Fibroblast of peridontal ligament (primary cell): Measurements from ENCODE around the gene DNAJB12.
A peak's percentile ranks its signal among the peaks of the same experiment; 100 is the strongest.
"Not testable (repeated sequence)": the region's sequence is repeated elsewhere in the genome, so short reads cannot be mapped to it uniquely, and the experiment has no call there.

Source experiments
- DNase-seq: peaks from one replicate; pipeline ENCODE4 v3.0.0-alpha.2; 2010; ENCODE audit errors: extremely low read depth

The DNAJB12 gene

GRCh38 chr10:72316748-72317435 lies 37.8 kb downstream of the DNAJB12 start:
- DNase-seq, result no peak

DNA sequence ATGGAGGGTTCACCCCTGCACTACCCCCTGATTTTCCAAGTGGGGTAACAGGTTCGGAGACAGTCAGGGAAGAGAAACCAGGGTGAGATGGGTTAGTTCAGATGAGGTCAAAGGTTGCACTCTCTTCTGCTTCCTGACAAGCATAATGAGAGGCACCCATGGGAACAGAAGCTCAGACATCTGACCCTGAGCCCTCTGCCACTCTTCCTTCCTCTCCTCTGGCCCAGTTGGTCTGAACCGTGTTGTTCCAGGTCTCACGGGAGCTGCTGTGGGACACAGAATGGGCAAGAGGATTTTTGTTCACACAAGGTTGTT lies 38.4 kb downstream of the DNAJB12 start:
- DNase-seq, result no peak

DNA sequence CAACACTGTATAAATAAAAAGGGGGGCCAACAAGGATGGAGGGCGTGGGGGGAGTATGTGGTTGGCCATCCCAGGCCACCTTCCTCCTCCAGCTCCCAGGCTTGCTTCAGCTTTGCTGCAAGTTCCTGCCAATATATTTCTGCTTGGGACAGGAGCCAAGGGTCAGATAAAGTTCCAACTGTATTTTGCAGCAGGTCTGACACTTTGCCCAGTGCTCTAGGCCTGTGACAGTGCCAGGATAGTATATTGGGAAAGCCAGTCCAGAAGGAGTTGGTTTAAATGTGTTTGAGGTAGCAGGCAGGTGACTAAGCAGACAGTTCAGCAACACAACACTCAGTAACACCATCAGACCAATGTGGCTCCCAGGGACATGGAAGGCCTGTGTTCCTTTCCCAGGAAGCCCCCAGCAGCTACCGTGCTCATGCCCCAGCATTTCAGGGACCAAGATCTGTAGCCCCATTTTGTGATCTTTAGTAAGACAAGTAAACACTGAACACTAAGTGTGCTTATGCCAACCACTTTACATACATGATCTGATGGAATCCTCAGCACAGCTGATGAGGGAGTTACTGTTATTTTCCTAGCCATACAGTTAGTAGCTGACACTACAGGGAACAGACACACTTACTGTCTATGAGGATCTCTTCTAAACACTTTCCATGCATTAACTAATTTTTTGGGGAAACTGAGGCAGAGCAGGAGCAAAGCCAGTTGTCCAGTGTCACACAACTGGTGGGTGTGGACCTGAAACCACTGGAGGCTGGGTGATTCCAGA lies 38.9 kb downstream of the DNAJB12 start:
- peak; percentile 95 for DNase-seq

DNA sequence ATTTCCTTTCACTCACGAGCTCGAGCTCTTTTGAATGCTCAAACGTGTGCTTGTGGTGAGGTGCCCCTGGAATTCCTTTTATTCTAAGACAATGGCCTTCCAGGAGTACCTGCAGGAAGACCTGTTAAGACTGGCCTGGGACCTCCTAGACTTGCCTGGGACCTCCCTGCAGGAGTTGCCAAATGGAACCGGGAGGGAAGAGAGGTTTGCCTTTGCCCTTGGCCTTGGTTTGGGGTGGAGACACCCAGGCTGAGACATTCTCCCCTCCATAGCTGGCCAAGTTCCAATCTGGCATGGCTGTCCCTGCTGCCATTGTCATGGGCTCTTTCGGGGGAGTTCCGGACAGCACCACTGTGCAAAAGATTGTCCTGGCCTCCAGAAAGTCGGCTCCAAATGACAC lies 39.7 kb downstream of the DNAJB12 start:
- no peak for DNase-seq

DNA sequence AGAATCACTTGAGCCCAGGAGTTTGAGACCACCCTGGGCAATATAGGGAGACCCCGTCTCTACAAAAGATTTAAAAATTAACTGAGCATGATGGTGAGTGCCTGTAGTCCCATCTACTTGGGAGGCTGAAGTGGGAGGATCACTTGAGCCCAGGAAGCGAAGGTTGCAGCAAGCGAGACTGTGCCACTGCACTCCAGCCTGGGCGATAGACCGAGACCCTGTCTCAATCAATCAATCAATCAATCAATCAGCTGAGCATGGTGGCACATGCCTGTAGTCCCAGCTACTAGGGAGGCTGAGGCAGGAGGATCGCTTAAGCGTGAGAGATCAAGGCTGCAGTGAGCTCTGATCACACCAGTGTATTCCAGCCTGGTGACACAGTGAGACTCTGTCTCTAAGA lies 40.5 kb downstream of the DNAJB12 start:
- no peak for DNase-seq

GRCh38 chr10:72312865-72313391 lies 41.8 kb downstream of the DNAJB12 start:
- DNase-seq, result no peak

DNA sequence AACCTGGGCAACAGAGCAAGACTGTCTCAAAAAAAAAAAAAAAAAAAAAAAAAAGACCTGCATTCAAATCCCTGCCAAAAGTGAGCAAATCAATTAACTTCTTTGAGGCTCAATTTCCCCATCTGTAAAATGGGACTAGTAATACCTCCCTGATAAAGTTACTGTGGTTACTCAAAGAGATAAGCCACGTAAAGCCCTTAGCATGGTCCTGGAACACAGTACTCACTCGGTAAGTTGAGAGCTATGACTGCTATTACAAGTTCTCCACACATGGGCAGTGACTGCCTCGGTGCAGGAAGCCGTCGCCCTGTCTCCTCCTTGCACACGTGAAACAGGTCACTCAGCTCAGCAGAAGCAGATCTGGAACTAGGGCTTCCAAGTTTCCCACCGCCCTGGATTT lies 43.1 kb downstream of the DNAJB12 start:
- DNase-seq, result no peak

DNA sequence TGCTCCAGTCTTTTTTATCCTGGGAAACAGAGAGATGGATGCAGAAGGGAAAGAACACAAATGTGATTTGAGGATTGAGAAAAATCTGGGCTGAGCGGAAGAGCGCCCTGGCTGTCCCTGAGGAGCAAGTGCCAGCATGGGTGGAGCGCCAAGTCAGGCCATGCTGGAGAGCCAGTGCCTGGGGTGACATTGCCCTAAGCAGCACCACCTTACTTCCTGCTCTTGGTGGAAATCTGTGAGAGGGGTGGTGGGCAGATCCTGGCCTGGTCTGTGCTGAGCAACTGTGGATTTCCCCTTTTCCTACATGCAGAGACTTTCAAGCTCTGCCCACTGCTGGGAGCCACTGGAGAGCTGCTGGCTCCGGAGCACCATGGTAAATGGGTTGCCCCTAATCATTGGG lies 44.1 kb downstream of the DNAJB12 start:
- no peak for DNase-seq

DNA sequence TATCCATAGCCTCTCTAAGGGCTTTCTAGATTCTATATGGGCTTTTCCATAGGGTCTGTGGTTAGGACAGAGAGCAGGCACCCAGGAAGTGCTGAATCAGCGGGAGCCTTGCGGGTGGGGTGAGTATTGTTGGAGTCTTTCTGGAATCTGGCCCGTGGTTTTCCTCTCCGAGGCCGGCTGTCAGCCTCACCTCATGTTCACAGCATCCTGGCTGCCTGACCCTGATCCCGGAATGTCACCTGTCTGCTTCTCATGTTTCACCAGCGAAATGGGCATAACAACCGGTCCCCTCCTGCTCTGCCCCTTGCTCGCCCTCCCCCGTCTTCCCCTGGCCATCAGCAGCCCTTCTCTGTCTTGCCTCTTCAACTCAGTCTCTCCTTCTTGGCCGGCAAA lies 44.5 kb downstream of the DNAJB12 start:
- DNase-seq, result no peak

DNA sequence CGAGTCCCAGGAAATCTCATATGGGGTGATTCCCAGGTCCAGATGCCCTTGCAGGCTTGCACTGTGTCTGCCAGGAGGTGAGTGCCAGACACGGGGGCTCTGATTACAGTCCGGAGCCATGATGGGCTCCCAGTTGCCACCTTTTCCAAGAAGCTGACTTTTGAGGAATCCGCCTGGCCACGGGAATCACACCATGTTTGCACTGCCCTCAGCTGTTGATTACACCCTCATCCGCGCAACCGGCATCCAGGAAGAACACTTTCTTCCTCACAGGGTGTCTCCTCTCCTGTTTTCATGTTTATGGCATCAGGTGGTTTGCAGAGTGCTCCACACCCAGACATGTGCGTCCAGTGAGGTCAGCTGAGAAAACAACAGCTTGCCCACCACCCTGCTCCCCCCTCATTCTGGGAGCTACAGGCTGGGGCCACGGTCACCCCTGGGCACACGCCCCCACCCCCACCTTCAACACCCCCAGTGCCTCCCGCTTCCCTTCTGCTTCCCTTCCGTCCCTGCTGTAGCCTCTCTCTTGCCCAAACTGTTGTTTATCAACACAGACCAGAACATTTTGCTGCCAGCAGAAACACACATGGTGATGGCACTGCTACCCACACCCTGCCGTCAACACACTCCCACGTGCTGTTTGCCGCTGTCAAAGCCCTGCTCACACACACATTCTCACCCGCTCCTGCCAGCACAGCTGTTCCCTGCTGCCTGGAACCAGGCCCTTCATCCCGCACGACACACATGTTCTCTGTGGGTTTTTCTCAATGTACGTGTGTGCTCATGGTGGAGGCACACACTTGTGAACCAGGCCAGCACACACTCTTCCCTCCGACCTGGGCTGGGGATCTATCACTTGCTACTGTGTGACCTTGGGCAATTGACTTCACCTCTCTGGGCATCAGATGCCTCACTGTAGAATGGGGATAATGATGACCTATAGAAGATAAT lies 45.2 kb downstream of the DNAJB12 start:
- no peak for DNase-seq

DNA sequence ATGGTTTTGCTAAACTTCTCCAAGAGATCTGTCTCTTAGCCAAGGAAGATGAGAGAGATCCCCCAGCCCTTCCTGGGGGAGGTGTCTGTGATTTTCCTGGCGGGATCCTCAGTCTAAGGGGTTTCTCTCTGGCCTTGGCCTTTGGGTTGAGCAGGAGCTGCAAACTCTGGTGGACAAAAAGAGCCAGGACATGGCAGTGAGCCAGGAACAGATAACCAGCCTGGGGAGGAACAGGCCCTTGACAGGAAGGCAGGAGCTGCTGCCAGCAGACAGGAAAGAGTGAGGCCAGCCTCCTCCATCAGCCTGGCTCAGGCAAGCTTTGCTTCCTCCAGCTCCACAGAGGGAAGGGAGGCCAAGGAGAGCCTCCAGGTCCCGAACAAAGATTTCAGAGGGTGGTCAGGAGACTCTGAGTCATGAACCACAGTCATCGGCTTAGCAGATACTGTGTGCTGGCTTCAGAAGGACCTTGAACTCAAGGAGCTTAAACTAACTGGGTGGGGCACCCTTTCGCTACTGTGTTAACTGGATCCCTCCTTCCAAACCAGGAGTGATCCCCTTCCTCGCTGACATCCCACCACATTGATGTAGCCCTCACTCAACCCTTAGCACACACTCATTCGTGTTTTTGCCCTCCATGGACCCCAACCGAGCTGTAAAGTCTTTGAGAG lies 46.3 kb downstream of the DNAJB12 start:
- peak; percentile 82 for DNase-seq

DNA sequence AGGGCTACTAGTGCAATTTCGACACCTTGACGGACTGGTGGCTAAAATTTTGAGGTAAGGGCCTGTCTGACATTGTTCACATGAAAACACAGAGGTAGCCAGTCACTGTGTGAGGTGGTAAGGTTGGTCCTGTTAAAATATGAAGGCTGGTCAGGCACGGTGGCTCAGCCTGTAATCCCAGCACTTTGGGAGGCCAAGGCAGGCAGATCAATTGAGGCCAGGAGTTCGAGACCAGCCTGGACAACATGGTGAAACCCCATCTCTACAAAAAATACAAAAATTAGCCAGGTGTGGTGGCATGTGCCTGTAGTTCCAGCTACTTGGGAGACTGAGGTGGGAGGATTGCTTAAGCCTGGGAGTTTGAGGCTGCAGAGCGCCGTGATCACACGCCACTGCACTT lies 47.0 kb downstream of the DNAJB12 start:
- not testable (repeated sequence) for DNase-seq

DNA sequence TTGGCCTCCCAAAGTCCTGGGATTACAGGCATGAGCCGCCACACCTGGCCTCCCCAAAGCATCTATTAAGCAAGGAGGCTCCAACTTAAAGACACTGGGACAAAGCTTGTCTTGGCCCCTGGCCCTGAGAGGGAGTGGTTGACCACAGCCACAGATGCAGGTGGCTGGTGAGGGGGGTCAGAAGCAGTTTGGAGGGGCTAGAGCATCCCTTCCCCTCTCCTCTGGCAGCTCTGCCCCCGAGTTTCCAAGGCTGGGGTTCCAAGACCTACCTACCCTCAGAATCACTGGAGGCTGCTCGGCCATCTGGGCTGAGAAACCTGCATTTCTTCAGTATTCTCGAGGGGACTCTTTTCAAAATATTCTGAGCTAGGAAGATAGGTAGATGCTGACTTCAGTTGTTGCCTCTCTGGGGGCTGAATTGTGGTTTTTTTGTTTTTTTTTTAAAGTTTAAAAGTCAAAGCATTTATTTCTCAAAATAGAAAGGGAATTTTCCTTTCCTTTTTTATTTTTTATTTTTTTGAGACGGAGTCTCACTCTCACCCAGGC lies 48.4 kb downstream of the DNAJB12 start:
- DNase-seq, result no peak

DNA sequence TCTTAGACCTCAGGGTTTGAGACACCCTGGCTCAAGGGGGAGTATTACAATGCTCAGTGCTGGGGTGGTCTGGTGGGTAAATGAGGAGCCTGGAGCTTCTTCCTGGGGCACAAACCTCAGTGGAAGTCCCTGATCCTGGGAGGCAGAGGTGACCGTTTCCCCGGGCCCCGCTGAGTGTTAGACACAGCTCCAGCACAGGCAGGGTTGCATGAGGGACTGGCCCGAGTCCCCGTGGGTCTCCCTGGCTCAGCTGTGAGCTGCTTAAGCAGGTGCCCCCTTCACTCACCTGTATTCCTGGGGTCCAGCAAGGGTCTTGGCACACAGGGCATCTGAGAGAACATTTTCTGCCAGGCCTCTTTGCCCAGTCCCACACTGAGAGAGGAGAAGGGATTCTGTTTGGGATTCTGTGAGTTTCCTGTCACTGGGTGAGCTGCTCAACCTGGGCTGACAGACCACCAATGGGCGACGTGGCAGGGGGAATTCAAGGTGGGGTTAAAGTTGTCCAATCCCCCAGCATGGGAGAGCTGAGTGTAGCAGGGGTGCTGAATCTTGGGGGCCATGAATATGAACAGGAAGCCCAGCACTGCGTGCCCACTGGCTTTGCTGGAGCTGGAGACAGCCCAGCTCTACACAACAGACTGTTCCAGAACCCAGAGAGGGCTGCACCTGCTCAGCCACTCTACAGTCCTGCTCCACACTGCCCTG lies 51.1 kb downstream of the DNAJB12 start:
- no peak for DNase-seq

- no peak for DNase-seq
Measured at GRCh38 chr10:72298592-72299519, 55.9 kb downstream of the DNAJB12 start.

GRCh38 chr10:72297805-72298591 lies 56.7 kb downstream of the DNAJB12 start:
- DNase-seq, result peak; percentile 98

- DNase-seq, result peak; percentile 96
Measured at GRCh38 chr10:72297281-72297804, 57.4 kb downstream of the DNAJB12 start.

GRCh38 chr10:72296829-72297280 lies 57.9 kb downstream of the DNAJB12 start:
- DNase-seq, result not testable (repeated sequence)
